ENCODE results near the gene PSTPIP1.

PSTPIP1 gene

DNA sequence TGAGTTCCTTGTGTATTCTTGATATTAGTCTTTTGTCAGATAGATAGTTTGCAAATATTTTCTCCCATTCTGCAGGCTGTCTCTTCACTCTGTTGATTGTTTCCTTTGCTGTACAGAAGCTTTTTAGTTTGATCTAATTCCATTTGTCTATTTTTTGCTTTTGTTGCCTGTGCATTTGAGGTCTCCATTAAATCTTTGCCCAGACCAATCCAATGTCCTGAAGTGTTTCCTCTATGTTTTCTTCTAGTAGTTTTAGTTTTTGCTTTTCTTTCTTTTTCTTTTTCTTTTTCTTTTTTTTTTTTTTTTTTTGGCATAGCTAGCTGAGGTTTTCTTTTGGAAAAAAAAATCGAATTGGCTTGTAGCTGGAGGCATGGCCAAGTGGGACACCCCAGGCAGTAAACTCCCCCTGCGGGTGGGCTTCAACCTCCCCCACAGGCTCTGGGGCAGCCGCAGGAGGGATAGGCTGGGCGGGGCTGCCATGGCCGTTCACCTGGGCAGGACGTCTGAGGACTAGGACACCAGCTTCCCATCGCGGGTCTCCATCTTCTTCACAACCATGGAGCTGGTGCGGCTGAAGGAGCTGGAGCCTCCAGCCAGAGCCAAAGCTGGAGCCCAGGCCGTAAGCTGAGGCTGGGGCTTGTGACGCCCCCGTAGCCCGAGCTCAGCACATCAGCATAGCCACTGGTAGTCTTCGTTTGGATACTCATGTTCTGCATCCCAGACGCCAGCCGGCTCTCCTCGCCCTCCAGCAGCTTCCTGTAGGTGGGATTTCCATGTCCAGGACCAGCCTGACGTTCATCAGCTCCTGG lies 16.2 kb upstream of the PSTPIP1 start:
- no peak for DNase-seq (ENCODE audit: low read depth in 2 of 2)

GRCh38 chr15:76979331-76979925 lies 15.5 kb upstream of the PSTPIP1 start:
- DNase-seq (ENCODE audit: low read depth in 2 of 2): no peak

DNA sequence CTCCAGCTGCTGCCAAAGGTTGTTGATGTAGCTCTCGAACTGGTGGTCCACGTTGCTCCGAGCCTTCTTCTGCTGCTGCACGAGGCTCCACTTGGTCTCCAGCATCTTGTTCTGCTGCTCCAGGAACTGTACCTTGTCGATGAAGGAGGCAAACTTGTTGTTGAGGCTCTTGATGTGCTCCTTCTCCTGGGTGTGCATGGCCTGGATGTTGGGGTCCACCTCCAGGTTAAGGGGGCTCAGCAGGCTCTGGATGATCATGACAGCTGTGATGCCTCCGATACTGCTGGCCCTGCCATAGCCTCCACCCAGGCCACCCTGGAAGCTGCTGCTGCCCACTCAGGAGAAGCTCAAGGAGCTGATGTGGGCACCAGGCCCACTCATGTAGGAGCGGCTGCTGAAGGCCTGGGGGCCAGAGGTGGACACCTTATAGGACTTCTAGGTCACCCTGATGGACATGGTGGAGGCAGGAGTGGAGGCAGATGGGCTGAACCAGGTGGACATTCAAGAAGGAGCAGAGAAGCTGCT lies 14.9 kb upstream of the PSTPIP1 start:
- no peak for DNase-seq (ENCODE audit: low read depth in 2 of 2)

- no peak for DNase-seq (ENCODE audit: low read depth in 2 of 2)
Observed at GRCh38 chr15:76982356-76982755, 12.6 kb upstream of the PSTPIP1 start.

DNA sequence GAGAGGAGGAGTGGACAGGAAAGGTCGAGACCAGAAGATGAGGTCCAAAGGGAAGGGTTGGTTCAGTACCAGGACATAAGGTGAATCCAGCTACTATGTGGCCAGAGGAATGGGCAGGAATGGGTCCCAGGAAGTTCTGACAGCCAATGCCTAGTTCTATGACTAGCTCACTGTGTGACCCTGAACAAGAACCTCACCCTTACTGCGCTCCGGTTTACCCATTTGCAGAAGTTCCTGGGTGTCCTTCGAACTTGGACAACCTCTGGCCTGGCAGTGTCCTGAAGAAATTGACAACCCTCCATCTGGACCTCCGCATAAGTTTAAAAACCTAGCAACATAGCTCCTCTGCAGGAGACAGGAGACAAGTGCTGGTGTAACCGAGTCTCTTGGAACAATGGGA lies 12.2 kb upstream of the PSTPIP1 start:
- DNase-seq (ENCODE audit: low read depth in 2 of 2): no peak

DNA sequence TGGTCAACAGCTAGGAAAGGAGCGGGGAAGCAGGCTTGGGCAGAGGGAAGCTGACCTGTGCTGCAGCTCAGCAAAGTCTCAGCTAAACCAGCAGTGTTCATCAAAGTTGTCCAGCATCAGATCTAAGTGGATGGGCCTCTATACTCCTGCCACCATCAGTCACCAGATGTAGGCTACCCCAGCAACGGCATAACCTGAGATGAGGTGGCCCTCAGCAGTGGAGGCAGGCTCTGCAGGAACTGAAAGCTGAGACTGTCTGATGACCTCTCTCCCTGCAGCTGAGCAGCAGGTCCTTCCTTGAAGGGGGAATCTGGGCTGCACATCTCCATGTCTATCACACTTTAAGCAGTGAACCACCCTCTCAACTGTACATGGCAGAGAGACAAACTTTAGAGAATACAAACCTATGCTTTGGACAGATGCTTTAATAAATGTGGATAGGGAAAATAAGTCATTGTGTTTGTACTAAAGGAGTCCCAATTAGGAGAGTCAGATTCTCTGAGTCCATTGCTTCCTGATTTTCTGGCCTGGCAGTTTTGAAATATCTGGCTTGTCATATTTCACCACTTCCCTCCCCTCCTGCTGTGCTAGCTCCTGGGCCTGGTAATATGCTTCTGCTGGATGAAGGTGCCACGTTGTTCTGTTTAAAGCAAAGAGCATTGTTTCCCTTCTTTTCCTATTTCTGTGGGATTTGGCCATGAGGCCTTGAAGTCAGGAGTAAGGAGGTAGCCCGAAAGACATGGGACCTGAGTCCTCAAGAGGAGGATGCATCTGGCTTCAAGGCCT lies 11.1 kb upstream of the PSTPIP1 start:
- no peak for DNase-seq (ENCODE audit: low read depth in 2 of 2)

DNA sequence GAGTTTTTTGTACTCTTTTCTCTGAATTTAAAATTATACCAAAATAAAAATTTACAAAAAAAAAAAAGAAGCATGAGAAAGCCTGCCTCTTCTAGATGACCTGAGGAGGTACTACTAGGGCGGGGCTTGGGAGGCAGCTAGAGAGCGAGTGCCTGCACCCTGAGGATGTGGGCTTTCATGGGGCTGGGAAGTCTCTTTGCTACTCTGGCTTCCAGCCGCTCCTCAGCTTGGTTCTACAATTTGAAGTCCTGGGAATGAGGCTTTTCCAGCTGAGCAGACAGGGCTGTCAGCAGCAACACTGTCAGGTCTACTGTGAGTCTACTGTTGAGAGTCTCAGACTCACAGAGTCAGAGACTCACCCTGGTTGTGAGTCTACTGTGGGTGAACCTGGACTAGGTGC lies 8.2 kb upstream of the PSTPIP1 start:
- no peak for DNase-seq (ENCODE audit: low read depth in 2 of 2)

- DNase-seq (ENCODE audit: low read depth in 2 of 2): no peak
Observed at GRCh38 chr15:76987276-76987675, 7.7 kb upstream of the PSTPIP1 start.

- peak in 1 of 2 donors; percentile 67 for DNase-seq (ENCODE audit: low read depth in 2 of 2)
Observed at GRCh38 chr15:76987896-76988860, 6.7 kb upstream of the PSTPIP1 start.

- no peak for DNase-seq (ENCODE audit: low read depth in 2 of 2)
Observed at GRCh38 chr15:76988867-76989780, 5.8 kb upstream of the PSTPIP1 start.

DNA sequence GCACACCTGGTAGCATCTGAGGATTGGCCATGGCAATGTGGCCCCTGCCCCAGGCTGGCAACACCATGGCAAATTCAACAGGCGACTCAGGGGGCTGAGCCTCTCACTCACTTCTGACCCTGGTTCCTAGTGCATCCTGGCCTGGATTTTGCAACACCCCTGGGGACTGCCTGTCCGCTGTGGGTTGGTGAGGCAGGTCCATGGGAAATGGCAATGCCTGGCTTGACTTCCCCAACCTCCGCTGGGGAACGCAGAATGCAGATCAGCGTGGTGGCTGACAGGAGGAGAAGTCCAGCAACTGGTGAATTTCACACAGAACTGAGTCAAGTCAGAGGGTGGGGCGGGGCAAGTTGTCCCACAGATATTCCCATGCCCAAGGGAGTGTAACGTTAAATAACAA lies 3.9 kb upstream of the PSTPIP1 start:
- no peak for DNase-seq (ENCODE audit: low read depth in 2 of 2)

GRCh38 chr15:76991741-76992645 lies 2.9 kb upstream of the PSTPIP1 start:
- DNase-seq (ENCODE audit: low read depth in 2 of 2): no peak

- DNase-seq (ENCODE audit: low read depth in 2 of 2): no peak
Observed at GRCh38 chr15:76993114-76993725, 1.7 kb upstream of the PSTPIP1 start.

GRCh38 chr15:76994001-76994400 lies 925 bp upstream of the PSTPIP1 start:
- peak in 1 of 2 donors; percentile 55 for DNase-seq (ENCODE audit: low read depth in 2 of 2)

- no peak for DNase-seq (ENCODE audit: low read depth in 2 of 2)
Observed at GRCh38 chr15:76994496-76994895, 430 bp upstream of the PSTPIP1 start.

DNA sequence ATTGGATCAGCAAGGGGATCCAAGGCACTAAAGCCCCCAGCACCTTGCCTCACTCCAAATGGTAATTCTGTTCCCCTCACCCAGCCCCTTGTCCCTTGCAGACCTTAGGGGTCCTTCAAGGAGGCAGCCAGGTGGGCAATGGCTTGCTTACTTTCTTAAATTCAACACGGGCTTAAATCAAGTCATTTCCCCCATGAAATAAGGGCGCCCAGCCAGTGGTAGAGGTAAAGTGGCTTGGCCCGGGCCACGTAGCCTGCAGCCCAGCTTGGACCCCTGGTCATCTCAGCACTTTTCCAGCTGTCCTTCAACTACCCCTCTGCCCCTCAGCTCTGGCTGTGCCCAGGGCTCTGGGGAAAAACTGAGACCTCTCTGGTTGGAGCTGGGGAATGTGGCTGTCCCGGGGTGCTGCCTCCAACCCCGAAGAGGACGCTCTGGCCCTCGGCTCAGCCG lies 1.2 kb downstream of the PSTPIP1 start:
- no peak for DNase-seq (ENCODE audit: low read depth in 2 of 2)

DNA sequence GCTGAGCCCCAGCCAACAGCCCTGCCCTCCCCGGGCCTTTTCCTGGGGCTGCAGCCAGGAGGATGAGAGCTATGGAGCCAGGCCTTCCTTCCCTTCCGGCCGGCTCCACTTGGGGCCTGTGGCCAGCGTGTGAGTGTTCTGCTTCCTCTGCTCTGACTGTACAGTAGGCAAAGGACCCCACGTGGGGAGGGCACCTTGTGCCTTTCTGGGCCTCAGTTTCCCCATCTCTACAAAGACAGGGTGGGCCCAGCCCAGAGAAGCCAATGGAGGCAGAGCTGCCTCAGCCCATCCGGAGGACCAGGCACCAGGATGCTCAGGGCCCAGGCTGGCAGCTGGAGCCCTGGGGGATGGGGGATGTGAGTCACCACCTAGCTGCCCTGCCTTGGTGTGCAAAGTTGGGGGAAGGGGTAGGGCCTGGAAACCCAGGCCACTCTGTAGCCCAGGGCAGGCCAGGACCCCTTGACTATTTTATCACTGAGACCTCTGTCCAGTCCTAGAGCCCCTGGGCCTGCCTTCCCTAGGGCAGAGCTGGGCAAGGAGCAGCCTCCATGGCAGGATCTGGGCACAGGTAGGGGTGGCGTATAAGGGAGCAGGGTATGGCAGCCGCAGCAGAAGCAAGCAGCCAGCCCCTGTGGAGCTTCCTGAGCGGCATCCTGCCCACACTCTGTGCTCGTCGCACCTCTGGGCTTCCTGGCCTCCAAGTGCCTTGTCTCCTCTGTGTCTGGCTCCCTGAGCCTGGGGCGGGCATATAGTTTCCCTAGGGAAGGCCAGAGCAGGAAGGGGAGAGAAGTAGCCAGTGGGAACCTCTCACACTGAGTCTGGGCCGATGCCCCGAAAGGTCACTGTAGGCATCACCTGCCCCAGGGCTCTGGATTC lies 1.8 kb downstream of the PSTPIP1 start:
- DNase-seq (ENCODE audit: low read depth in 2 of 2): peak in 1 of 2 donors; percentile 54
